NCI-H2171 treated with DMSO at 0.1 percent for 48 hours (cell line): ENCODE measurements around the gene AP3D1.
A peak's percentile ranks its signal among the peaks of the same experiment; 100 is the strongest.
"Not testable (repeated sequence)": the region's sequence is repeated elsewhere in the genome, so short reads cannot be mapped to it uniquely, and the experiment has no call there.

ENCODE experiments used
- DNase-seq: peaks from one replicate; lab custom pipeline; 2025; lab: John Stamatoyannopoulos, UW

The AP3D1 gene

DNA sequence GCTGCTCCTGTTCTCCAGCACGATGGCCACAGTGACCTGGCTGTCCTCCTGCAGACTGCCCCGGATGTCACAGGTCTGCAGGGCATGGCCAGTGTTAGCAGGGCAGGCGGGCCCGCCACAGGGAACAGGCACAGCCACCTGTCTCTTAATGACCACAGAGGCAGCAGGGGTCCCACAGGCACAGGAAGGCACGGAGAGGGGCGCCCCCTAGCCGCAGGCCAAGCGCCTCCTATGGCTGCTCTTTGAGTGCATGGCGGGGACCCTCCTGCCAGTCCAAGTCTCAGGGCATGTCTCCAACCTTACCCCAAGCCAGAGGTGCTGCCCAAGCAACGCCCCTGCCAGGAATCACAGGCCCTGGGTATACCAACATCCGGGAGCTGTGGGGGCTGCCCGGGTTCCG, 40.5 kb downstream of the AP3D1 start:
- no peak for DNase-seq

DNA sequence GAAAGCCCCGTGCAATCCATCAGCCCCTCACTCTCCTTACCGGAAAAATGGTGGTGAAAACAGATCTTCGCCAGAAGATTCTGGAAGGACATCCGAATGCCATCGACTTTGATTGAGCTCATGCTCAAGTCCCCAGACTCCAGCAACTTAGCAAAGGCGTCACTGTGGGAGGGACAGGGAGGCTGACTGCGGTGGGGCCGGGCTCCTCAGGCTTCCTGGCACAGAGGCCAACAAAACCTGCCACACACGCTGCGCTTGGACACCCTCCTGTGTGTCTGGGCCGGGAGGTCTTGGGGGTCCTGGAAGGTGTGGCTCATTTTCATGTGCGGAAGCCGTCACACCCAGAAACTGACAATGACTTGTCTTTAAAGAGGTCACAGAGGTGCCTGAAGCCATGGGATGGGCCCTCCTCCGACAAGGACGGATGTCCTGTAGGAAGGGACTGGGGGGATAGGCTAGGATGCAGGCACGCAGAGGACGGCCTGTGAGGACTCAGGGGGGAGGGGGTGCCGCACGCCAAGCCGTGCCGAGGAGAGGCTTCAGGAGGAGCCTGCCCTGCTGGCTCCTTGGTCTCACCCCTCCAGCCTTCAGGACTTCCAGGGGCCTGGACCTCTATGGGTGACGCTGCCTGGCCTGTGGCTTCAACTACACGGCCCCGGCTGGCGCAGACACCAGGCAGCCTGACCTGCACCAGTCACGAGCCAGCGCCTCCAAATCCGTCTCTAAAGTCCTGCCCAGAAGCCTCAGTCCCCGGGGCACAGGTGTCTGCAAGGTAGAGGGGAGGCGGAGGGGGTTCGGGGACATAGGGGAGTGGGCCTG, 42.1 kb downstream of the AP3D1 start:
- DNase-seq = no peak

- DNase-seq = no peak
Observed at GRCh38 chr19:2108251-2109016, 42.9 kb downstream of the AP3D1 start.

DNA sequence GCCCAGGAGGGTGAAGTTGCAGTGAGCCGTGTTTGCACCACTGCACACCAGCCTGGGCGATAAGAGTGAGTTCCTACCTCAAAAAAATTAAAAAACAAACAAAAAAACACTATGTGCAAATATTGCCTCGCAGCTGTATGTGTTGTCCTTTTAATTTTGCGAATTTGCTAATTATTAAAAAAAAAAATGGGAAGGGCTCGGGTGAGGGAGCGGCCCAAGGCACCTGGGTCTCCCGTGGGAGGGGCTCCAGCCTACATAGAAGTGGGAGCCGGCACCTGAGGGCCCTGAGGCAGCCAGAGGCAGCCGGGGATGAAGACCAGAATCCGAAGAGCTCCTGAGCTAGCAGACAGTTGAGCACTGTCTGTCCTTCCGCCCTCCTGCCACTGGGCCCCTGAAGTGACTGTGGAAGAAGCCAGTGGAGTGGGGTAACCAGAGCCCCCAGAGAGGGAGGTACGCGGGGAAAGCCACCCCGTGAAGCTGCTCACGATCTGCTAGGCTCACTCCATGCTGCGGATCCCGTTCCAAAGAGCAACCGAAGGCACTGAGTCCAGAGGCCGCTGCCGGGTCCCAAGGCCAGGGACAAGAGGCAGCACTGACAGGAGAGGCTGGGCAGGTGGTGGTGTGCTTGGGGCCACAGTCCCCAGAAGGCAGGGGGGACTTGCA, 48.2 kb downstream of the AP3D1 start:
- no peak for DNase-seq

- no peak for DNase-seq
Observed at GRCh38 chr19:2101417-2102335, 49.7 kb downstream of the AP3D1 start.

- DNase-seq = no peak
Observed at GRCh38 chr19:2100719-2101061, 50.7 kb downstream of the AP3D1 start.

GRCh38 chr19:2099937-2100718, 51.2 kb downstream of the AP3D1 start:
- DNase-seq = no peak

GRCh38 chr19:2099054-2099501, 52.3 kb downstream of the AP3D1 start:
- no peak for DNase-seq

DNA sequence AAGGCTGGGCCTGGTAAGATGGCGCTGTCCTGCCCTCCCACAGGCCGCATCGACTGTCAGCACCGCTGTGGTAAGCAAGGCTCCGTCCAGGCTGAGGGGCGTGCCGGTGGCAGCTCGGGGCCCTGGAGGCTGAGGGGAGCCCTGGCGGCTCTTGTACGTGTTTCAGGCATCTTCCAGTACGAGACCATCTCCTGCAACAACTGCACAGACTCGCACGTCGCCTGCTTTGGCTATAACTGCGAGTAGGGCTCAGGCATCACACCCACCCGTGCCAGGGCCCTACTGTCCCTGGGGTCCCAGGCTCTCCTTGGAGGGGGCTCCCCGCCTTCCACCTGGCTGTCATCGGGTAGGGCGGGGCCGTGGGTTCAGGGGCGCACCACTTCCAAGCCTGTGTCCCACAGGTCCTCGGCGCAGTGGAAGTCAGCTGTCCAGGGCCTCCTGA, 53.5 kb downstream of the AP3D1 start:
- DNase-seq = no peak

- DNase-seq = peak; percentile 9
Observed at GRCh38 chr19:2097203-2097885, 54.0 kb downstream of the AP3D1 start.

GRCh38 chr19:2096480-2097202, 54.7 kb downstream of the AP3D1 start, which contains the start of gene IZUMO4:
Gene IZUMO4 (plus strand): TSS chr19:2096915. CDS start chr19:2096946, 31 bp downstream.
- peak; percentile 99 for DNase-seq

DNA sequence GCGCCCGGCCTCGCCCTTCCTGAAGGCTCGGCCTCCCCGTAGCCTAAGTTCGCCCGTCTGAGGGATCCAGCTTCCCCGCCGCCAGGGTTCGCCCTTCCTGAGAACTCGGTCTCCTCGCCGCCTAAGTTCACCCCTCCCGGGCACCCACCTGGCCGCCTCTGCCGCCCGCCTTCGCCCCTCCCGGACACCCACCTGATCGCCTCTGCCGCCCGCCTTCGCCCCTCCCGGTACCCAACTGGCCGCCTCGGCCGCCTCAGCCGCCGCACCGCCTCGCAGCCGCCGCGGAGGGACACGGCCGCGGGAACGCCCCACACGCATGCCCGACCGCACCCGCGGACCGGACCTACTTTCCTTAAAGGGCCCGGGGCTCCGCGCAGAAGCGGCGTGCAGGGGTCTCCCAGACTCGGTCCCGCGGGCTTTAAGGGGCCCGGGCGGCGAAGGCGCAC, 55.3 kb downstream of the AP3D1 start, which contains the start of gene MOB3A:
TSS of gene MOB3A (minus strand) at position 293 of the 446 bp plus-strand sequence. CDS start 17,766 bp downstream, outside the sequence.
- DNase-seq = peak; percentile 89

GRCh38 chr19:2091926-2092525, 59.3 kb downstream of the AP3D1 start:
- not testable (repeated sequence) for DNase-seq

- no peak for DNase-seq
Observed at GRCh38 chr19:2089727-2090053, 61.7 kb downstream of the AP3D1 start.

- no peak for DNase-seq
Observed at GRCh38 chr19:2089001-2089711, 62.2 kb downstream of the AP3D1 start.

DNA sequence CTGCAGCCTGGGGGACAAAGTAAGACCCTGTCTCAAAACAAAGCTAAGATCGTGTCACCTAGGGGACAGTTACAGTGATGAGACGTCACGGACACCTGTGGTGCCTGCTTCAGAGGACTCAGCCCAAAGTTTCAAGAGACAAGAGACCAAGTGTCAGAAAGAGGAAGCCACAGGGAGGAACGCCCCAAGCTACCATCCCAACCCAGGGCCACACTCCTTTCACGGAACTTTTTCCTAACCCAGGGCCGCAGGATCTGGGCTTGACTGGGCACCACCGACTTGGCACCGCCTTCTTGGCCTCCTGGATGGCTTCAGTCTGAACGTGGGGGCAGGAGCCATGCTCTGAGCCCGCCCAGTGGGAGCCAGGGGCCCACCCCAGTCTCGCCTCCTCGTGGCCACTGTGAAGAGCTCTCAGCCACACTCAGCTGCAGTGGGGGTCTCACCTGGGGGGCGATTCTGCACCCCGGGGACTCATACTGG, 63.7 kb downstream of the AP3D1 start:
- DNase-seq = no peak

DNA sequence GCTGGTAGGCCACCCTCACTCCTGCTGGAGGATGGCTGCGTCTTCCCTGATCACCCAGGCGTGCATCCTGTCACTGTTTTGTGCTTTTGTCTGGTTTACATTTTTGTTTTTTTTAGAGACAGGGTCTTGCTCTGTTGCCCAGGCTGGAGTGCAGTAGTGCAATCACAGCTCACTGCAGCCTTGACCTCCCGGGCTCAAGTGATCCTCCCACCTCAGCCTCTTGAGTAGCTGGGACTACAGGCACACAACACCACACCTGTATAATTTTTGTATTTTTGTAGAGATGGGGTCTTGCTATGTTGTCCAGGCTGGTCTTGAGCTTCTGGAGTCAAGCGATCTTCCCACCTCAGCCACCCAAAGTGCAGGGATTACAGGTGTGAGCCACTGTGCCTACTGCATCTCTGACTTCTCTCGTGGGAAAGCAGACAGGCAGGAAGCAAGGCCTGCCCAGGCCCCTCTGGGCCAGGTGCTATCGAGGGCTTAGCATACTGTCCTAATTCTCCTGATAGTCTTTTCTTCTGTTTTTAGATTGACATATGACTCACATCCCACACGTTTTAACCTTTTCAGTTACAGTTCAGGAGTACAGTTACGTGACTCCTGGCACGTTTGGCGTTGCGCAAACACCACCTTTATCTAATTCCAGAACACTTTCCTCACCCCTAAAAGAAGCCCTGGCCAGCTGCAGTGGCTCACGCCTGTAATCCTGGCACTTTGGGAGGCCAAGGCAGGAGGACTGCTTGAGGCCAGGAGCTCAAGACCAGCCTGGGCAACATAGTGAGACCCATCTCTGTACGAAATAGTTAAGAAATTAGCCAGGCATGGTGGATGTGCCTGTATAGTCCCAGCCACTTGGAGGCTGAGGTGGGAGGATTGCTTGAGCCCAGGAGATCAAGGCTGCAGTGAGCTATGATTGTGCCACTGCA, 64.4 kb downstream of the AP3D1 start:
- not testable (repeated sequence) for DNase-seq
